H1 (cell line): ENCODE data around the gene NDFIP2.

Source experiments
- CEBPB ChIP-seq: IDR thresholded peaks from 2 replicates; pipeline ENCODE4 v1.6.1; 2012; ENCODE audit warnings: low read depth, low read length
- CTCF ChIP-seq, 3 experiments: IDR thresholded peaks; 1 replicate in 2 of 3; 2 replicates in 1 of 3; pipeline versions ENCODE4 v1.5.1 to v1.6.1; 2011; ENCODE audit warnings: low read length in 3 of 3, mild to moderate bottlenecking in 3 of 3, inconsistent platforms in 2 of 3, low read depth in 1 of 3, moderate library complexity in 1 of 3; ENCODE audit not compliant: insufficient read depth in 1 of 3; ENCODE audit errors: control extremely low read depth in 1 of 3
- HDAC2 ChIP-seq, 2 experiments: fragments of 300-600 bp in 1 of 2; sonication (generic) in 1 of 2; IDR thresholded peaks; 2 replicates each; pipeline ENCODE4 v1.6.1; 2011 to 2012; ENCODE audit warnings: low read depth in 2 of 2, low read length in 2 of 2, mild to moderate bottlenecking in 2 of 2, moderate library complexity in 2 of 2, borderline replicate concordance in 1 of 2, inconsistent platforms in 1 of 2
- JUN ChIP-seq: IDR thresholded peaks from 2 replicates; pipeline ENCODE4 v1.6.1; 2011; ENCODE audit warnings: low read depth, mild to moderate bottlenecking, improper control_type of control experiment, low read length
- POLR2A ChIP-seq, 2 experiments: IDR thresholded peaks; 1 replicate in 1 of 2; 2 replicates in 1 of 2; pipeline ENCODE4 v1.6.1; 2011; ENCODE audit warnings: low read depth in 2 of 2, low read length in 2 of 2, mild to moderate bottlenecking in 2 of 2; ENCODE audit errors: control extremely low read depth in 1 of 2
- POLR2AphosphoS5 ChIP-seq: IDR thresholded peaks from 2 replicates; pipeline ENCODE4 v1.6.1; 2011; ENCODE audit warnings: low read depth, low read length
- RAD21 ChIP-seq, 2 experiments: IDR thresholded peaks in 1 of 2; conservative IDR thresholded peaks in 1 of 2; 2 replicates each; pipeline ENCODE4 v1.6.1; 2011; ENCODE audit warnings: low read depth in 2 of 2, low read length in 2 of 2, improper control_type of control experiment in 1 of 2, inconsistent platforms in 1 of 2, mild to moderate bottlenecking in 1 of 2, moderate library complexity in 1 of 2
- SP1 ChIP-seq: IDR thresholded peaks from 2 replicates; pipeline ENCODE4 v1.6.1; 2011; ENCODE audit warnings: low read depth, low read length
- SUZ12 ChIP-seq: fragments of 200-600 bp; sonication (generic); IDR thresholded peaks from 2 replicates; pipeline ENCODE4 v1.6.1; 2012; ENCODE audit warnings: mild to moderate bottlenecking, inconsistent platforms, low read length, moderate library complexity, mixed read lengths
- TF ChIP-seq, protein P1 (sequence below): IDR thresholded peaks from 2 replicates; pipeline ENCODE4 v1.6.1; 2011; ENCODE audit warnings: low read length, improper control_type of control experiment

DNA sequence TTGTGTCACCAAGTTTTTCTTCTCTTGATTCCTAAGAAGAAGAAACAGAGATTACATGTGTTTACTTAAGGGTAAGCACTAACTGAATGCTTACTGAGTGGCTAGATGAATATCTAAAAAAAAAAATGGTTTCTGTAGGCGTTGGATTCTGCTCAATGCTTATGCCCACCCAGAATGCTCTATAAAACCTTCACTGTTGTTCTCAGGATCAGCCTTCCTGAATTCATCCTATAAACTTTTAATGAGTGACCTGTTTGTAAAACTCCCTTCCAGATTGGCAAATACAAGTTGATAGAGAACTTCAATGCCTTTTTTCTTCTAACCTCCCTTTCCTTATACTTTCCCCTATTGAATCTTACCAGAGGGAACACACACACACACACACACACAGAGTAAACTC lies 90.2 kb downstream of the NDFIP2 start:
- TF ChIP-seq POLR2AphosphoS5 = no peak
- TF ChIP-seq CTCF (IDR thresholded peaks at IDR 0.05; ENCODE audit: control extremely low read depth in 1 of 3, insufficient read depth in 1 of 3, low read depth in 1 of 3, low read length in 3 of 3) = no peak
- no peak for TF ChIP-seq CEBPB
- no peak for TF ChIP-seq JUN
- TF ChIP-seq SP1 = no peak
- no peak for TF ChIP-seq SUZ12
- no peak for TF ChIP-seq POLR2A (IDR thresholded peaks at IDR 0.05; ENCODE audit: control extremely low read depth in 1 of 2, low read depth in 2 of 2, low read length in 2 of 2)
- no peak for TF ChIP-seq HDAC2 (IDR thresholded peaks at IDR 0.05; ENCODE audit: borderline replicate concordance in 1 of 2, low read depth in 2 of 2, low read length in 2 of 2)
- TF ChIP-seq, protein P1, sequence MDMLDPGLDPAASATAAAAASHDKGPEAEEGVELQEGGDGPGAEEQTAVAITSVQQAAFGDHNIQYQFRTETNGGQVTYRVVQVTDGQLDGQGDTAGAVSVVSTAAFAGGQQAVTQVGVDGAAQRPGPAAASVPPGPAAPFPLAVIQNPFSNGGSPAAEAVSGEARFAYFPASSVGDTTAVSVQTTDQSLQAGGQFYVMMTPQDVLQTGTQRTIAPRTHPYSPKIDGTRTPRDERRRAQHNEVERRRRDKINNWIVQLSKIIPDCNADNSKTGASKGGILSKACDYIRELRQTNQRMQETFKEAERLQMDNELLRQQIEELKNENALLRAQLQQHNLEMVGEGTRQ = no peak
- TF ChIP-seq RAD21 (IDR thresholded peaks at IDR 0.05 in 1 of 2, conservative IDR thresholded peaks at IDR 0.05 in 1 of 2; ENCODE audit: low read depth in 2 of 2, low read length in 2 of 2) = no peak
